Endodermal cell (in vitro differentiated cells): ENCODE data around the gene TNFRSF21. TPM values are rescaled to one million over a fixed set of nuclear protein-coding genes. Genes with fewer than 3 reads are reported as not detected.
A peak's percentile ranks its signal among the peaks of the same experiment; 100 is the strongest.

ENCODE experiments used
- DNase-seq: peaks from one replicate; pipeline ENCODE4 v3.0.0-alpha.2; 2017
- H3K27ac ChIP-seq: 2 replicates; pipeline ENCODE4 v1.5.1; 2013; ENCODE audit warnings: mild to moderate bottlenecking, low read depth, low read length, moderate library complexity
- H3K27me3 ChIP-seq: 2 replicates; pipeline ENCODE4 v1.6.1; 2013; ENCODE audit warnings: mild to moderate bottlenecking, low read length, moderate library complexity; ENCODE audit not compliant: insufficient read depth, control insufficient read depth, poor library complexity, severe bottlenecking
- H3K36me3 ChIP-seq: 2 replicates; pipeline ENCODE4 v1.7.0; 2013; ENCODE audit warnings: mild to moderate bottlenecking, low read length, moderate library complexity; ENCODE audit not compliant: control insufficient read depth, insufficient read depth
- H3K4me1 ChIP-seq: one replicate; pipeline ENCODE4 v1.7.0; 2013; ENCODE audit warnings: low read length; ENCODE audit not compliant: control insufficient read depth, insufficient read depth
- H3K4me3 ChIP-seq: 2 replicates; pipeline ENCODE4 v1.5.1; 2013; ENCODE audit warnings: mild to moderate bottlenecking, low read length, moderate library complexity
- H3K9ac ChIP-seq: 2 replicates; pipeline ENCODE4 v1.6.1; 2013; ENCODE audit warnings: mild to moderate bottlenecking, low read length, moderate library complexity; ENCODE audit not compliant: poor library complexity, severe bottlenecking; ENCODE audit errors: extremely low read depth
- H3K9me3 ChIP-seq: 2 replicates; pipeline ENCODE4 v1.6.1; 2013; ENCODE audit warnings: mild to moderate bottlenecking, low read length, moderate library complexity; ENCODE audit not compliant: control insufficient read depth
- H3K27ac Mint-ChIP-seq: 2 replicates; pipeline ENCODE4 v1.8.0; 2020; ENCODE audit warnings: mixed read lengths
- H3K27me3 Mint-ChIP-seq: 2 replicates; pipeline ENCODE4 v1.8.0; 2021; ENCODE audit warnings: mild to moderate bottlenecking, mixed read lengths; ENCODE audit not compliant: insufficient read depth
- H3K36me3 Mint-ChIP-seq: 2 replicates; pipeline ENCODE4 v1.8.0; 2020; ENCODE audit warnings: low read depth, mixed read lengths
- H3K4me1 Mint-ChIP-seq: 2 replicates; pipeline ENCODE4 v1.8.0; 2020; ENCODE audit warnings: mixed read lengths
- H3K4me3 Mint-ChIP-seq: 2 replicates; pipeline ENCODE4 v1.8.0; 2020; ENCODE audit warnings: mild to moderate bottlenecking, moderate library complexity, mixed read lengths
- H3K9me3 Mint-ChIP-seq: 2 replicates; pipeline ENCODE4 v1.8.0; 2020; ENCODE audit warnings: mild to moderate bottlenecking, mixed read lengths
- CTCF ChIP-seq: fragments of 200-600 bp; sonication (generic); conservative IDR thresholded peaks from 2 replicates; pipeline ENCODE4 v1.5.0; 2021; ENCODE audit warnings: antibody characterized with exemption, mild to moderate bottlenecking
- WGBS, 2 experiments: methylation state at CpG; one replicate each; pipeline versions ENCODE4 v1.1.5 to v1.1.7; 2013; ENCODE audit warnings: missing lambda C conversion rate in 2 of 2, mixed read lengths in 1 of 2; ENCODE audit not compliant: insufficient coverage in 1 of 2, insufficient read length in 1 of 2; 5-methylcytosine and 5-hydroxymethylcytosine counted together
- total RNA-seq, 2 donors: library from RNA; stranded (reverse); fragmentation: NEBNext Ultra II Directional in 1 of 2; extraction: Animal tissue kit (Norgen Biotek cat#: 25700) in 1 of 2; gene quantifications; 2 replicates in 1 of 2; 3 replicates in 1 of 2; pipeline ENCODE4 v1.2.1, GENCODE V29; 2021

TNFRSF21 gene
- total RNA-seq, 2 donors from 2014 or later = 63.3 to 93.2 TPM

- Mint-ChIP-seq H3K9me3 (peaks cover 20% of the 10 kb centered on the region), H3K4me1 (peaks cover 26% of the 10 kb centered on the region), H3K36me3 (peaks cover 13% of the 10 kb centered on the region), H3K27me3 (no peaks in the 10 kb centered on the region), H3K4me3 (peak overlapping the region; percentile 89), H3K27ac (peak overlapping the region; percentile 82)
- Histone ChIP-seq H3K9ac (no peak overlapping the region), H3K9me3 (peaks cover 29% of the 10 kb centered on the region), H3K4me1 (peaks cover 4% of the 10 kb centered on the region), H3K27me3 (no peaks in the 10 kb centered on the region), H3K4me3 (peak overlapping the region; percentile 91), H3K27ac (no peak overlapping the region), H3K36me3 (peaks cover 21% of the 10 kb centered on the region)
- 4 to 14% methylated on average over 7 of the region's 7 CpGs for WGBS, 2 experiments
- TF ChIP-seq CTCF = no peak
- DNase-seq = no peak
These were observed 401 bp upstream of the TNFRSF21 start for GRCh38 chr6:47310131-47310480.

GRCh38 chr6:47308552-47309290 lies 984 bp downstream of the TNFRSF21 start:
- peaks cover 19% of the 10 kb centered on the region for H3K9me3 ChIP-seq
- Mint-ChIP-seq H3K36me3 (peaks cover 13% of the 10 kb centered on the region), H3K4me1 (peaks cover 39% of the 10 kb centered on the region), H3K27me3 (no peaks in the 10 kb centered on the region), H3K27ac (peak overlapping the region; percentile 91), H3K9me3 (peaks cover 11% of the 10 kb centered on the region), H3K4me3 (peak overlapping the region; percentile 89)
- no peaks in the 10 kb centered on the region for H3K27me3 ChIP-seq
- DNase-seq = peak; percentile 72
- TF ChIP-seq CTCF = no peak
- WGBS, 2 experiments = 0% methylated on average over 5 to 48 of the region's 48 CpGs
- peaks cover 27% of the 10 kb centered on the region for H3K36me3 ChIP-seq
- H3K9ac ChIP-seq = peak overlapping the region; percentile 69
- H3K27ac ChIP-seq = peak overlapping the region; percentile 88
- H3K4me1 ChIP-seq = peaks cover 7% of the 10 kb centered on the region
- peak overlapping the region; percentile 91 for H3K4me3 ChIP-seq

- Histone ChIP-seq H3K27ac (no peak overlapping the region), H3K4me1 (peaks cover 9% of the 10 kb centered on the region), H3K9me3 (peaks cover 14% of the 10 kb centered on the region), H3K4me3 (peak overlapping the region; percentile 91), H3K9ac (peak overlapping the region; percentile 69), H3K36me3 (peaks cover 30% of the 10 kb centered on the region), H3K27me3 (no peaks in the 10 kb centered on the region)
- Mint-ChIP-seq H3K27ac (peak overlapping the region; percentile 91), H3K9me3 (peaks cover 11% of the 10 kb centered on the region), H3K27me3 (no peaks in the 10 kb centered on the region), H3K36me3 (peaks cover 13% of the 10 kb centered on the region), H3K4me1 (peaks cover 44% of the 10 kb centered on the region), H3K4me3 (peak overlapping the region; percentile 89)
- TF ChIP-seq CTCF = no peak
- peak; percentile 45 for DNase-seq
- WGBS, 2 experiments = 3% methylated on average over 3 of the region's 3 CpGs; no CpG with 5 or more reads in 1 of the 2 experiments
These were observed 1.5 kb downstream of the TNFRSF21 start for GRCh38 chr6:47308198-47308517.
